GM12801 (cell line): Measurements from ENCODE around the gene FAM171A1.

Source experiments
- TF ChIP-seq, protein P1 (sequence below): IDR thresholded peaks from one replicate; pipeline ENCODE4 v1.5.1; 2011; ENCODE audit warnings: control low read depth; ENCODE audit not compliant: insufficient read length; ENCODE audit errors: extremely low read depth

FAM171A1 gene

GRCh38 chr10:15381420-15381819 lies 10.3 kb upstream of the FAM171A1 start:
- TF ChIP-seq, protein P1, sequence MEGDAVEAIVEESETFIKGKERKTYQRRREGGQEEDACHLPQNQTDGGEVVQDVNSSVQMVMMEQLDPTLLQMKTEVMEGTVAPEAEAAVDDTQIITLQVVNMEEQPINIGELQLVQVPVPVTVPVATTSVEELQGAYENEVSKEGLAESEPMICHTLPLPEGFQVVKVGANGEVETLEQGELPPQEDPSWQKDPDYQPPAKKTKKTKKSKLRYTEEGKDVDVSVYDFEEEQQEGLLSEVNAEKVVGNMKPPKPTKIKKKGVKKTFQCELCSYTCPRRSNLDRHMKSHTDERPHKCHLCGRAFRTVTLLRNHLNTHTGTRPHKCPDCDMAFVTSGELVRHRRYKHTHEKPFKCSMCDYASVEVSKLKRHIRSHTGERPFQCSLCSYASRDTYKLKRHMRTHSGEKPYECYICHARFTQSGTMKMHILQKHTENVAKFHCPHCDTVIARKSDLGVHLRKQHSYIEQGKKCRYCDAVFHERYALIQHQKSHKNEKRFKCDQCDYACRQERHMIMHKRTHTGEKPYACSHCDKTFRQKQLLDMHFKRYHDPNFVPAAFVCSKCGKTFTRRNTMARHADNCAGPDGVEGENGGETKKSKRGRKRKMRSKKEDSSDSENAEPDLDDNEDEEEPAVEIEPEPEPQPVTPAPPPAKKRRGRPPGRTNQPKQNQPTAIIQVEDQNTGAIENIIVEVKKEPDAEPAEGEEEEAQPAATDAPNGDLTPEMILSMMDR = no peak

GRCh38 chr10:15379078-15379477 lies 8.0 kb upstream of the FAM171A1 start:
- TF ChIP-seq, protein P1 = no peak

DNA sequence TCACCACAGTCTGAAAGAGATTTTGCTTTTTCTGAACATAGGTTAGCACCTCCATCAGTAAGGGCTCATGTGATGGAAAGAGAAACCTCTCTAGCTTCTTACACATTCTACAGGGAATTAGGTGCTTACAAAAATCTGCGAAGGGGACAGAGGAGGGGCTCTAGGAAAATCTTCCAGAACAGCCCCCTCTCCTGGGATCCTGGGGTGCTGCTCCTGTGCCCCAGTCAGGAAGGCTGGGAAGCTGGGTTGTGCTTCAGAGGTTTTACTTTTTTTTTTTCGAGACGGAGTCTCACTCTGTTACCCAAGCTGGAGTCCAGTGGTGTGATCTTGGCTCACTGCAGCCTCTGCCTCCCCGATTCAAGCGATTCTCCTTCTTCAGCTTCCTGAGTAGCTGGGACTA lies 7.5 kb upstream of the FAM171A1 start:
- TF ChIP-seq, protein P1 = no peak

GRCh38 chr10:15374566-15374965 lies 3.5 kb upstream of the FAM171A1 start:
- TF ChIP-seq, protein P1 = no peak

- TF ChIP-seq, protein P1 = no peak
Measured at GRCh38 chr10:15374156-15374555, 3.1 kb upstream of the FAM171A1 start.

DNA sequence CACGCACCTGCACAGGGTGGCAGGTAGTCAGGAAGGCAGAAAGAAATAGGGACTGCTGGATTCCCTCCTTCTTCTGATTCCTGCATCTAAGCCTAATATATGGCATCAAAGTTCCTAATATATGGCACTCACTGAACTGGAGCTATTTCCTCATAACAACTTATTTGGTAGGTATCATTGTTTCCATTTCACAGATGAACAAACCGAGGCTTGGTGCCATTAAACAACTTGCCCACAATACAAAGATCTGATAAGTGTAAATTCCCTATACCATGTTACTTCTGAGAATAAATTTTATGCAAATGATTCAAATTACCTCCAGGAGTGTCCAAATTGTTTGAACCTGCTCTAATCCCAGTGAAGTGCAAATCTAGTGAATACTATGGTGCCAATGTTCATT lies 2.1 kb upstream of the FAM171A1 start:
- TF ChIP-seq, protein P1 = no peak

- TF ChIP-seq, protein P1 = no peak
Measured at GRCh38 chr10:15370212-15370855, 755 bp downstream of the FAM171A1 start.
